Stimulated activated CD8-positive, alpha-beta memory T cell treated with anti-CD3 and anti-CD28 coated beads, Interleukin-7, amount 100 ng/mL, for 4 hours (primary cell): Measurements from ENCODE around the gene METTL16.
"Not testable (repeated sequence)": the region's sequence is repeated elsewhere in the genome, so short reads cannot be mapped to it uniquely, and the experiment has no call there.

Source experiments
- DNase-seq, 2 donors: peaks; one replicate each; pipeline ENCODE4 v3.0.0-alpha.2; 2020; ENCODE audit warnings: low read depth in 2 of 2

METTL16 gene

GRCh38 chr17:2511462-2512369 is at the start of gene METTL16:
Gene METTL16 (minus strand): TSS chr17:2511888. CDS start chr17:2502331, 9,557 bp downstream.
- DNase-seq = peak; percentile 97 to 99

GRCh38 chr17:2560658-2561057 is 49.0 kb upstream of the METTL16 start:
- DNase-seq = no peak

GRCh38 chr17:2551928-2552327 is 40.2 kb upstream of the METTL16 start:
- no peak for DNase-seq

- no peak for DNase-seq
These were observed 39.8 kb upstream of the METTL16 start for GRCh38 chr17:2551493-2551892.

- DNase-seq = no peak
These were observed 37.9 kb upstream of the METTL16 start for GRCh38 chr17:2549392-2550211.

- not testable (repeated sequence) for DNase-seq
These were observed 36.3 kb upstream of the METTL16 start for GRCh38 chr17:2548026-2548425.

GRCh38 chr17:2547176-2547575 is 35.5 kb upstream of the METTL16 start:
- no peak for DNase-seq

GRCh38 chr17:2545393-2545792 is 33.7 kb upstream of the METTL16 start:
- no peak for DNase-seq

- no peak for DNase-seq
These were observed 30.8 kb upstream of the METTL16 start for GRCh38 chr17:2542456-2542855.

- no peak for DNase-seq
These were observed 30.4 kb upstream of the METTL16 start for GRCh38 chr17:2542056-2542455.

GRCh38 chr17:2537579-2537978 is 25.9 kb upstream of the METTL16 start:
- not testable (repeated sequence) for DNase-seq

GRCh38 chr17:2532146-2532720 is 20.5 kb upstream of the METTL16 start:
- DNase-seq = no peak

GRCh38 chr17:2531243-2531954 is 19.7 kb upstream of the METTL16 start:
- not testable (repeated sequence) for DNase-seq

GRCh38 chr17:2521775-2522410 is 10.2 kb upstream of the METTL16 start:
- not testable (repeated sequence) for DNase-seq

- DNase-seq = no peak
These were observed 9.6 kb upstream of the METTL16 start for GRCh38 chr17:2521257-2521656.

GRCh38 chr17:2517539-2517938 is 5.9 kb upstream of the METTL16 start:
- no peak for DNase-seq

GRCh38 chr17:2511138-2511461 is 588 bp downstream of the METTL16 start:
- DNase-seq = no peak

- DNase-seq = no peak
These were observed 1.1 kb downstream of the METTL16 start for GRCh38 chr17:2510559-2510958.

- no peak for DNase-seq
These were observed 3.7 kb downstream of the METTL16 start for GRCh38 chr17:2508035-2508434.

GRCh38 chr17:2507015-2507414 is 4.7 kb downstream of the METTL16 start:
- DNase-seq = not testable (repeated sequence)

GRCh38 chr17:2503627-2504026 is 8.1 kb downstream of the METTL16 start:
- DNase-seq = no peak
